Testis (tissue), 3 donors: ENCODE results near the gene PDZD4. TPM values are rescaled to one million over a fixed set of nuclear protein-coding genes. Genes with fewer than 3 reads are reported as not detected.

Experiments
- DNase-seq: peaks from one replicate; pipeline ENCODE4 v3.0.0-alpha.2; 2019
- H3K27ac ChIP-seq, 2 donors: fragments of 200-600 bp; sonication (generic); one replicate each; pipeline ENCODE4 v1.5.1; 2019
- H3K27me3 ChIP-seq: fragments of 200-600 bp; sonication (generic); one replicate; pipeline ENCODE4 v1.5.1; 2019
- H3K36me3 ChIP-seq: fragments of 200-600 bp; sonication (generic); one replicate; pipeline ENCODE4 v1.5.1; 2017; ENCODE audit warnings: low read depth; ENCODE audit errors: missing control alignments
- H3K4me1 ChIP-seq: fragments of 200-600 bp; sonication (generic); one replicate; pipeline ENCODE4 v1.5.1; 2019
- H3K4me3 ChIP-seq, 2 donors: fragments of 200-600 bp; sonication (generic); one replicate each; pipeline ENCODE4 v1.5.1; 2017 to 2019
- H3K9me3 ChIP-seq: fragments of 200-600 bp; sonication (generic); one replicate; pipeline ENCODE4 v1.5.1; 2017
- POLR2A ChIP-seq: fragments of 450-650 bp; IDR thresholded peaks from one replicate; pipeline ENCODE4 v1.6.1; 2017; ENCODE audit warnings: antibody characterized with exemption, mild to moderate bottlenecking, moderate library complexity
- WGBS, 2 donors: methylation state at CpG; one replicate each; pipeline ENCODE4 v1.1.5; 2018; 5-methylcytosine and 5-hydroxymethylcytosine counted together
- intact Hi-C: fragments of 100-400 bp; cut with DNase I; formaldehyde crosslinking; loops from one replicate; pipeline ENCODE4 v1.15.1; 2023; ENCODE audit warnings: low total_unique reads
- polyA plus RNA-seq: library from polyadenylated mRNA; stranded (reverse); fragments of 350-450 nt; fragmentation: Illumina TruSeq; extraction: RNeasy Lipid Tissue Mini Kit (QIAGEN cat#74804); gene quantifications from one replicate; pipeline ENCODE4 v1.2.3, GENCODE V29; 2014; ENCODE audit warnings: low read depth, low replicate concordance; ENCODE audit not compliant: insufficient read depth
- total RNA-seq, 2 donors: library from RNA; depleted of rRNA; stranded (reverse); fragments of >200 nt; gene quantifications; one replicate each; pipeline ENCODE4 v1.2.3, GENCODE V29; 2016
- TF ChIP-seq, protein P1 (sequence below), 3 experiments: fragments of 450-650 bp in 2 of 3; fragments of 200-600 bp in 1 of 3; sonication (generic) in 1 of 3; IDR thresholded peaks; one replicate each; pipeline ENCODE4 v1.5.1; 2016 to 2019; ENCODE audit warnings: antibody characterized with exemption in 3 of 3, mild to moderate bottlenecking in 2 of 3, moderate library complexity in 1 of 3

Gene PDZD4
- total and polyA plus RNA-seq, 3 donors from 2014 or later = 11.2 to 17.2 (median 13.5) TPM

GRCh38 chrX:153870791-153871360 lies 40.5 kb upstream of the PDZD4 start:
- WGBS, 2 donors = 72% methylated on average over 16 of the region's 21 CpGs; no CpG with 5 or more reads in 1 of the 2 donors
- H3K27me3 ChIP-seq = no peaks in the 10 kb centered on the region
- no peaks in the 10 kb centered on the region for H3K36me3 ChIP-seq
- no peaks in the 10 kb centered on the region for H3K4me1 ChIP-seq
- intact Hi-C loops = no loop called here
- no peak overlapping the region for H3K4me3 ChIP-seq
- no peaks in the 10 kb centered on the region for H3K9me3 ChIP-seq
- TF ChIP-seq, protein P1, sequence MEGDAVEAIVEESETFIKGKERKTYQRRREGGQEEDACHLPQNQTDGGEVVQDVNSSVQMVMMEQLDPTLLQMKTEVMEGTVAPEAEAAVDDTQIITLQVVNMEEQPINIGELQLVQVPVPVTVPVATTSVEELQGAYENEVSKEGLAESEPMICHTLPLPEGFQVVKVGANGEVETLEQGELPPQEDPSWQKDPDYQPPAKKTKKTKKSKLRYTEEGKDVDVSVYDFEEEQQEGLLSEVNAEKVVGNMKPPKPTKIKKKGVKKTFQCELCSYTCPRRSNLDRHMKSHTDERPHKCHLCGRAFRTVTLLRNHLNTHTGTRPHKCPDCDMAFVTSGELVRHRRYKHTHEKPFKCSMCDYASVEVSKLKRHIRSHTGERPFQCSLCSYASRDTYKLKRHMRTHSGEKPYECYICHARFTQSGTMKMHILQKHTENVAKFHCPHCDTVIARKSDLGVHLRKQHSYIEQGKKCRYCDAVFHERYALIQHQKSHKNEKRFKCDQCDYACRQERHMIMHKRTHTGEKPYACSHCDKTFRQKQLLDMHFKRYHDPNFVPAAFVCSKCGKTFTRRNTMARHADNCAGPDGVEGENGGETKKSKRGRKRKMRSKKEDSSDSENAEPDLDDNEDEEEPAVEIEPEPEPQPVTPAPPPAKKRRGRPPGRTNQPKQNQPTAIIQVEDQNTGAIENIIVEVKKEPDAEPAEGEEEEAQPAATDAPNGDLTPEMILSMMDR (IDR thresholded peaks at IDR 0.05) = no peak
- TF ChIP-seq POLR2A = no peak
- H3K27ac ChIP-seq = no peak overlapping the region
- no peak for DNase-seq

DNA sequence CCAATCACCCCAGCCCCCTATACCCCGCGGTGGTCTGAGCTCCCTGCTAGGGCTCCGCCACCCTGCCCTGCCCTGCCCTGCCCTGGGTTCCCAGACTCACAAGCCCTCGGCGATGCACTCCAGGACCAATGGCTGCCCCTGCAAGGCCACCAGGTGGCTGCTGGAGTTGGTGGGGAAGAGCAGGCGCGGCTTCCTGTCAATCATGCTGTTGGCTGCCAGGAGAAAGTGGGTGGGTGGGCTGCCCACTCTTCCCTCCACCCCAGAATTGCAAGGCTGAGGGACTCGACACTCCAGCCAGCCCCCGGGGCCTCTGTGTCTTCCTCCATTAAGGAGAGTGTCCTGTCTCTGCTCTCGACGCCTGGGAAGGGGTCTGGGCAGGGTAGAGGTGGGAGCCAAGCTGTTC lies 39.9 kb upstream of the PDZD4 start:
- intact Hi-C loops = no loop called here
- no peaks in the 10 kb centered on the region for H3K27me3 ChIP-seq
- no peak overlapping the region for H3K27ac ChIP-seq
- H3K4me3 ChIP-seq = no peak overlapping the region
- DNase-seq = no peak
- no peaks in the 10 kb centered on the region for H3K4me1 ChIP-seq
- H3K36me3 ChIP-seq = no peaks in the 10 kb centered on the region
- no peaks in the 10 kb centered on the region for H3K9me3 ChIP-seq
- TF ChIP-seq, protein P1 (IDR thresholded peaks at IDR 0.05) = no peak
- no peak for TF ChIP-seq POLR2A
- WGBS, 2 donors = 79 to 95% methylated on average over 3 to 4 of the region's 11 CpGs

GRCh38 chrX:153869473-153870287 lies 39.3 kb upstream of the PDZD4 start:
- intact Hi-C loops = no loop called here
- Histone ChIP-seq H3K27ac (no peak overlapping the region), H3K36me3 (no peaks in the 10 kb centered on the region), H3K4me3 (no peak overlapping the region), H3K9me3 (no peaks in the 10 kb centered on the region), H3K4me1 (no peaks in the 10 kb centered on the region), H3K27me3 (no peaks in the 10 kb centered on the region)
- no peak for TF ChIP-seq POLR2A
- TF ChIP-seq, protein P1 (IDR thresholded peaks at IDR 0.05) = no peak
- WGBS, 2 donors = 92% methylated on average over 29 of the region's 31 CpGs; no CpG with 5 or more reads in 1 of the 2 donors
- DNase-seq = no peak

DNA sequence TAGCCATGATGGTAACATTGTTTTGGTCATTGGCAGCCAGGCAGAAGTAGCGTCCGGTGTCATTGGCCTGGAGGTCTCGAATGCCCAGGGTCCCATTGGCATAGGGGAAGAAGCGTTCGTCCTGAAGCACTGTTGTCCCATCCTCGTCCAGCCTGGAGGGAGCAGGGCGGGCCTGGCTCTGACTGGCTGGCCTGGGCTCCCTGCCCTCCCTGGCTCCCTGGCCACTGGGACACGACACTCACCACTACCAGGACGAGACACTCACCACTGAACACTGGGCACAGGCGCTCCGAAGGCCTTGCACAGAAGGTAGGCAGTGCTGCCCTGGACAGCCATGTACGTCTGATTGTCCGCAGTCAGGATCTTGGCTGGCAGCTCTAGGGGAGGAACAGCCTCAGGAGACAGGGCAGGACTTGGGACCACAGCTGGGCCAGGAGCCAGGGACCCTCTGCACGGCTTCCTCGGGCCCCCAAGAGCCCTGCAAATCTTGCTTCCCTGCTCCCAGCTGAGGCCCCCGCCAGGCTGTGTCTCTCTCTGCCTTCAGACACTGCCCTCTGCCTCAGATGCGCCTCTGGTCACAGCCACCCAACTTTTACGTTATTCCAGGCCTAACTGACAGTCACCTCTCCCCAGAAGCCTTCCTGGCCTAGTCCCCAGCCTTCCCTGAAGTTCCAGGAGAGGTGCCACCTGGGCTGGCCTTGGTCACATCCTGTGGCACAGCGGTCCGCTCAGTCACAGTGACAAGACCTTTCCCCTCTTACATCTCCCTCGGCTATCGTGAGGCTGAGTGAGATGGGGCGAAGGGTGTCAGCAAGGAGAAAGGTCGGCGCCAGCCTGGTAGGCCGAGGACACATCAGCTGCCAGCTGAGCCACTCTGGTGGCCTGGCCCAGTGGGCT lies 38.5 kb upstream of the PDZD4 start:
- WGBS, 2 donors = 88 to 98% methylated on average over 4 to 26 of the region's 26 CpGs
- H3K9me3 ChIP-seq = no peaks in the 10 kb centered on the region
- H3K4me1 ChIP-seq = no peaks in the 10 kb centered on the region
- no peak overlapping the region for H3K4me3 ChIP-seq
- H3K36me3 ChIP-seq = no peaks in the 10 kb centered on the region
- no peak for TF ChIP-seq POLR2A
- TF ChIP-seq, protein P1 (IDR thresholded peaks at IDR 0.05) = no peak
- intact Hi-C loops = no loop called here
- no peak for DNase-seq
- no peaks in the 10 kb centered on the region for H3K27me3 ChIP-seq
- H3K27ac ChIP-seq = no peak overlapping the region
